NT2/D1 (cell line): ENCODE results near the gene SORT1.

ENCODE experiments used
- DNase-seq: peaks from one replicate; pipeline ENCODE4 v3.0.0-alpha.2; 2011; ENCODE audit warnings: low read depth, low spot score
- H3K27me3 ChIP-seq: 2 replicates; pipeline ENCODE4 v1.6.0; 2011; ENCODE audit warnings: mild to moderate bottlenecking; ENCODE audit not compliant: insufficient read length, insufficient read depth
- H3K36me3 ChIP-seq: 2 replicates; pipeline ENCODE4 v1.6.1; 2011; ENCODE audit warnings: mild to moderate bottlenecking, low read length, mixed read lengths; ENCODE audit not compliant: insufficient read depth, insufficient read length
- H3K4me1 ChIP-seq: 2 replicates; pipeline ENCODE4 v1.5.1; 2011; ENCODE audit not compliant: insufficient read depth, insufficient read length
- H3K4me3 ChIP-seq: 2 replicates; pipeline ENCODE4 v1.5.1; 2011; ENCODE audit warnings: low read depth; ENCODE audit not compliant: insufficient read length
- H3K9ac ChIP-seq: 2 replicates; pipeline ENCODE4 v1.6.0; 2011; ENCODE audit warnings: low read depth; ENCODE audit not compliant: insufficient read length
- H3K9me3 ChIP-seq: 2 replicates; pipeline ENCODE4 v1.5.1; 2011; ENCODE audit warnings: mild to moderate bottlenecking, low read length; ENCODE audit not compliant: insufficient read depth
- SUZ12 ChIP-seq: IDR thresholded peaks from 2 replicates; pipeline ENCODE4 v1.6.1; 2011; ENCODE audit not compliant: insufficient read length, insufficient read depth; ENCODE audit errors: extremely low read depth
- YY1 ChIP-seq: IDR thresholded peaks from 2 replicates; pipeline ENCODE4 v1.6.1; 2011; ENCODE audit not compliant: insufficient read length, insufficient read depth
- ZNF274 ChIP-seq: IDR thresholded peaks from 2 replicates; pipeline ENCODE4 v1.6.1; 2011; ENCODE audit warnings: mild to moderate bottlenecking, low read depth, low read length

The SORT1 gene

GRCh38 chr1:109350655-109351054 is 47.1 kb downstream of the SORT1 start:
- DNase-seq = no peak
- no peaks in the 10 kb centered on the region for H3K4me1 ChIP-seq
- peaks cover 42% of the 10 kb centered on the region for H3K36me3 ChIP-seq
- H3K9ac ChIP-seq = no peak overlapping the region
- TF ChIP-seq YY1 = no peak
- no peak for TF ChIP-seq ZNF274
- no peak overlapping the region for H3K4me3 ChIP-seq
- no peaks in the 10 kb centered on the region for H3K27me3 ChIP-seq
- H3K9me3 ChIP-seq = no peaks in the 10 kb centered on the region

GRCh38 chr1:109350182-109350581 is 47.5 kb downstream of the SORT1 start:
- Histone ChIP-seq H3K9me3 (no peaks in the 10 kb centered on the region), H3K4me3 (no peak overlapping the region), H3K9ac (no peak overlapping the region), H3K4me1 (no peaks in the 10 kb centered on the region), H3K27me3 (no peaks in the 10 kb centered on the region), H3K36me3 (peaks cover 46% of the 10 kb centered on the region)
- DNase-seq = no peak
- no peak for TF ChIP-seq YY1
- no peak for TF ChIP-seq ZNF274
- no peak for TF ChIP-seq SUZ12

DNA sequence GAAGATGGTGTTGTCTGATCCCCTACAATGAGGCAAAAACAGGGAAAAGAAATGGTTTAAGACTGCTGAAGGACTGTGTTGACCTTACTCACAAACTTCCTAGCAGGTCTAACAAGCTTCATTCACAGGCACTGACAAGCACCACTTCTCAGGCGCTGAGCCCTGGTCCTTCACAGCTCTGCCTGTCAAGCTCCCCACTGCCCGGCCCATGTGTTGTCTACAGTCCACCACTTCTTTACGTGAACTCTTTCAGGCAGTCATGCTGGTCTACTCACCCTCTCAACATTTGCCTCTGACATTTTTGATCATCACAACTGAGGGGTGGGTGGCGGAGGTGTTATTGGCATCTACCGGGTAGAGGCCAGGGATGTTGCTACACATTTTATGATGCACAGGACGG is 50.2 kb downstream of the SORT1 start:
- peaks cover 49% of the 10 kb centered on the region for H3K36me3 ChIP-seq
- no peak for TF ChIP-seq YY1
- no peak for TF ChIP-seq SUZ12
- no peak for TF ChIP-seq ZNF274

GRCh38 chr1:109341944-109342930 is 55.5 kb downstream of the SORT1 start:
- Histone ChIP-seq H3K27me3 (no peaks in the 10 kb centered on the region), H3K9ac (no peak overlapping the region), H3K9me3 (no peaks in the 10 kb centered on the region), H3K4me3 (no peak overlapping the region), H3K36me3 (peaks cover 58% of the 10 kb centered on the region), H3K4me1 (no peaks in the 10 kb centered on the region)
- TF ChIP-seq SUZ12 (no peak), ZNF274 (no peak)
- no peak for DNase-seq

More for the DNA sequence above, 50.2 kb downstream of the SORT1 start:
- Histone ChIP-seq H3K9ac (no peak overlapping the region), H3K9me3 (no peaks in the 10 kb centered on the region), H3K4me3 (no peak overlapping the region), H3K27me3 (no peaks in the 10 kb centered on the region), H3K4me1 (no peaks in the 10 kb centered on the region)
- no peak for DNase-seq

GRCh38 chr1:109338608-109339007 is 59.1 kb downstream of the SORT1 start:
- Histone ChIP-seq H3K27me3 (no peaks in the 10 kb centered on the region), H3K9me3 (no peaks in the 10 kb centered on the region), H3K4me1 (no peaks in the 10 kb centered on the region), H3K9ac (no peak overlapping the region), H3K4me3 (no peak overlapping the region), H3K36me3 (peaks cover 53% of the 10 kb centered on the region)
- no peak for DNase-seq
- TF ChIP-seq YY1 (no peak), SUZ12 (no peak), ZNF274 (no peak)

DNA sequence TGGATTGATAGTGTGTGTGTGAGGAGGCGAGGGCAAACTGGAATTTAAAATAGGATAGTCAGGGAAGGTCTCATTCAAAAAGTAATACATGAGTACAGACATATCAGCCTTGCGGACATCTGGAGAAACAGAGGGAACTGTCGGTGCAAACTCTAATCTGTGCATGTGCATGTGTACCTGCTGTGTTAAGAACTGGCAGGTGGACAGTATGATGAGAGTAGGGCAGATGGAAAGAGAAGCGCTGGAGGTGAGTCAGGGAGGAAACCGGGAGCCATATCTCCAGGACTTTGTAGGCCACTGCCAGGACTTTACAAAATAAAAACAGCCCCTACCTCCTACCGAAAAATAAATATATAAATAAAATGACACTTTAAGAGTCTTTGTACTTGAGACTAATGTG is 59.6 kb downstream of the SORT1 start:
- no peaks in the 10 kb centered on the region for H3K9me3 ChIP-seq
- DNase-seq = no peak
- H3K9ac ChIP-seq = no peak overlapping the region
- peaks cover 52% of the 10 kb centered on the region for H3K36me3 ChIP-seq
- no peak for TF ChIP-seq YY1
- no peak for TF ChIP-seq SUZ12
- H3K4me3 ChIP-seq = no peak overlapping the region
- no peaks in the 10 kb centered on the region for H3K27me3 ChIP-seq
- no peaks in the 10 kb centered on the region for H3K4me1 ChIP-seq

DNA sequence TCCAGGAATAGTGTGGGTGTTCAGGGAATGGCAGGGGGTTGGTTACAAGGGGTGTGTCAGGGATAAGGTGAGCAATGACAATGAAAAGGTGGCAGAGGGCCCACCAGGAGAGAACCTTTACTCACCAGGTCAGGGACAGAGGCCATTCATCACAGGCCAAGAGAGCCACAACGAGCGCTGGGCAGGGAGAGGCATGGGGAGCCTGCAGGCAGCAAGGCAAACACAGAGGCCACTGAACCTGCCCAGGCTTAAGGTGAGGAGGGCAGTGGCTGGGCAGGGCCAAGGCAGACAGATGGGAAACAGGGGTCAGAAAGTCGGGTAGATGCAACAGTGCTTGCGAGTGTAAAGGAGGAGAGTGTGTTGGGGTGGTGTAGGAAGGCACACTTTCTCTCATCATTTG is 62.6 kb downstream of the SORT1 start:
- H3K36me3 ChIP-seq = peaks cover 36% of the 10 kb centered on the region
- H3K9me3 ChIP-seq = peaks cover 19% of the 10 kb centered on the region
- TF ChIP-seq SUZ12 (no peak), YY1 (no peak), ZNF274 (no peak)
- H3K4me3 ChIP-seq = no peak overlapping the region
- no peaks in the 10 kb centered on the region for H3K27me3 ChIP-seq
- no peak overlapping the region for H3K9ac ChIP-seq
- H3K4me1 ChIP-seq = no peaks in the 10 kb centered on the region
- DNase-seq = no peak
